NCI-H2227 (cell line): ENCODE measurements around the gene FHAD1.

Source experiments
- DNase-seq: peaks from one replicate; lab custom pipeline; 2025; ENCODE audit not compliant: unreplicated experiment; lab: John Stamatoyannopoulos, UW

Gene FHAD1

GRCh38 chr1:15324869-15325335, 77.9 kb downstream of the FHAD1 start:
- no peak for DNase-seq

GRCh38 chr1:15325375-15326085, 78.5 kb downstream of the FHAD1 start:
- no peak for DNase-seq

- DNase-seq, result peak; percentile 87
Measured at GRCh38 chr1:15326691-15327588, 79.9 kb downstream of the FHAD1 start.

GRCh38 chr1:15328351-15329103, 81.5 kb downstream of the FHAD1 start:
- no peak for DNase-seq

GRCh38 chr1:15329104-15329820, 82.2 kb downstream of the FHAD1 start:
- no peak for DNase-seq

- no peak for DNase-seq
Measured at GRCh38 chr1:15330028-15330427, 83.0 kb downstream of the FHAD1 start.

GRCh38 chr1:15331180-15331579, 84.2 kb downstream of the FHAD1 start:
- DNase-seq, result no peak

GRCh38 chr1:15331734-15332133, 84.7 kb downstream of the FHAD1 start:
- DNase-seq, result no peak

- no peak for DNase-seq
Measured at GRCh38 chr1:15332525-15332924, 85.5 kb downstream of the FHAD1 start.

- no peak for DNase-seq
Measured at GRCh38 chr1:15332952-15333715, 86.1 kb downstream of the FHAD1 start.

GRCh38 chr1:15334995-15335394, 88.0 kb downstream of the FHAD1 start:
- no peak for DNase-seq

GRCh38 chr1:15336866-15337265, 89.8 kb downstream of the FHAD1 start:
- no peak for DNase-seq

- peak; percentile 48 for DNase-seq
Measured at GRCh38 chr1:15337656-15338402, 90.8 kb downstream of the FHAD1 start.

GRCh38 chr1:15339570-15339969, 92.5 kb downstream of the FHAD1 start:
- no peak for DNase-seq

- no peak for DNase-seq
Measured at GRCh38 chr1:15341228-15341627, 94.2 kb downstream of the FHAD1 start.

GRCh38 chr1:15341634-15342407, 94.8 kb downstream of the FHAD1 start:
- no peak for DNase-seq

- no peak for DNase-seq
Measured at GRCh38 chr1:15342408-15342967, 95.5 kb downstream of the FHAD1 start.

- no peak for DNase-seq
Measured at GRCh38 chr1:15343099-15343498, 96.1 kb downstream of the FHAD1 start.
